ENCODE results near the gene MICAL2.

DNA sequence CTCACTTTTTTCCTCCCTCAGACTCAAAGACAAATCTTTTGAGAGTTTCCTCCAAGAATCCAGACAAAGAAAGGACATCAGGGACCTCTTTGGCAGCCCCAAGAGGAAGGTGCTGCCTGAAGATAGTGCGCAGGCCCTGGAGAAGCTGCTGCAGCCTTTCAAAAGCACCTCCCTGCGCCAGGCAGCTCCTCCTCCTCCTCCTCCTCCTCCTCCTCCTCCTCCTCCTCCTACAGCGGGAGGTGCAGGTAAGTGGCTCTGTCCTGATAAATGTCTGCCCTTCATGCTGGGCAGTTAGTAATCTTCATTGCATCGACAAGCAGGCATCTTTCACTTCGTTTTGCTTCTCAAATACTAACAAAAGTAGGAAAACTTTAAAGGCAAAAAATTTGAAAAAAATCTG lies 184.2 kb downstream of the MICAL2 start:
- TF ChIP-seq, protein P1, sequence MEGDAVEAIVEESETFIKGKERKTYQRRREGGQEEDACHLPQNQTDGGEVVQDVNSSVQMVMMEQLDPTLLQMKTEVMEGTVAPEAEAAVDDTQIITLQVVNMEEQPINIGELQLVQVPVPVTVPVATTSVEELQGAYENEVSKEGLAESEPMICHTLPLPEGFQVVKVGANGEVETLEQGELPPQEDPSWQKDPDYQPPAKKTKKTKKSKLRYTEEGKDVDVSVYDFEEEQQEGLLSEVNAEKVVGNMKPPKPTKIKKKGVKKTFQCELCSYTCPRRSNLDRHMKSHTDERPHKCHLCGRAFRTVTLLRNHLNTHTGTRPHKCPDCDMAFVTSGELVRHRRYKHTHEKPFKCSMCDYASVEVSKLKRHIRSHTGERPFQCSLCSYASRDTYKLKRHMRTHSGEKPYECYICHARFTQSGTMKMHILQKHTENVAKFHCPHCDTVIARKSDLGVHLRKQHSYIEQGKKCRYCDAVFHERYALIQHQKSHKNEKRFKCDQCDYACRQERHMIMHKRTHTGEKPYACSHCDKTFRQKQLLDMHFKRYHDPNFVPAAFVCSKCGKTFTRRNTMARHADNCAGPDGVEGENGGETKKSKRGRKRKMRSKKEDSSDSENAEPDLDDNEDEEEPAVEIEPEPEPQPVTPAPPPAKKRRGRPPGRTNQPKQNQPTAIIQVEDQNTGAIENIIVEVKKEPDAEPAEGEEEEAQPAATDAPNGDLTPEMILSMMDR (IDR thresholded peaks at IDR 0.05): no peak
- TF ChIP-seq ZFX (IDR thresholded peaks at IDR 0.05; ENCODE audit: borderline replicate concordance): no peak

Data from 22Rv1 (cell line).